Measurements from ENCODE around the gene TEX26.

DNA sequence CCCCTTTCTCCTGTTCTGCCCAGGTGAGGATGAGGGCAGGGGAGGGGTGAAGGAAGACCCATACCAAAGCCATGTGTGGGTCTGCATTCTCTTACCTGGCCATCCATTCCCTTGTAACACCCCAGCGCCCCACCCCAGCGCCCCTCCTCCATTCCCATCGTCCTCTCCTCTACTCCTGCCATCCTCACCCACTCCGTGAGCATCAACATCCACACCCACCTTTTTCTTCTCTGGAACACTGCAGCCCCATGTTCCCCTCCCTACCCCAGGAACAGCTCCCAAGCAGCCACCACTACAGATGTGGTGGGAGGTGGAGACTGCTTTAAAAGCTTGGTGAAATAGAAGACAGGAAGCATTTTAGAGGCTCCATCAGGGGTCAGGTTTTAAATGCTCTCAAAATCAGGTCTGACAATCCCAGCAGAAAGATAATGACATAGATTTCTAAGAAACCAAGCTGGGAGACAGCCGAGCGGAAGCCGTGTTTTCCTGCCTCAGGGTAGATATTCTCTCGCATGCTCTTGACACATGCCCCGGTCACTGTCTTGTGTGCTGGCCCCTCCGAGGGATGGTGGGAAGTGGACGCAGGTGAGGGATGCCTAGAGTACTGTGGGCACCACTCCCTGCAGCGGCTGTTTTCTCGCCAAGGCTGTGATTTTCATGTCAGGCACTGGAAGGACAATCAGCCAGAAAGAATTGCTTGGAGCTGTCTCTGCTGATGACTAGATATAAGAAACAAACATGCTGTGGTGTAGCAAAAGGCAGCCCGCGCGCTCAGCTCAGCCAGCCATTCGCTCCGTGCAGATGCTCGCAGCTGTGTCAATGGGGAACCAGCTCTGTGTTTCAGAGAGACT is 16.5 kb upstream of the TEX26 start:
- TF ChIP-seq POLR2AphosphoS5 (IDR thresholded peaks at IDR 0.05; ENCODE audit: borderline replicate concordance, low read depth, low read length) = no peak
- TF ChIP-seq FOXP2 (optimal IDR thresholded peaks at IDR 0.05; ENCODE audit: control extremely low read depth, extremely low read length, insufficient read depth) = no peak
